Activated CD8-positive, alpha-beta memory T cell treated with anti-CD3 and anti-CD28 coated beads for 48 hours (primary cell): ENCODE measurements around the gene PHLDA3.

Source experiments
- DNase-seq, 3 experiments: peaks; one replicate each; pipeline ENCODE4 v3.0.0-alpha.2; 2020; ENCODE audit warnings: low read depth in 2 of 3, low spot score in 2 of 3

Gene PHLDA3

GRCh38 chr1:201433609-201434008, 35.4 kb downstream of the PHLDA3 start:
- DNase-seq = no peak

DNA sequence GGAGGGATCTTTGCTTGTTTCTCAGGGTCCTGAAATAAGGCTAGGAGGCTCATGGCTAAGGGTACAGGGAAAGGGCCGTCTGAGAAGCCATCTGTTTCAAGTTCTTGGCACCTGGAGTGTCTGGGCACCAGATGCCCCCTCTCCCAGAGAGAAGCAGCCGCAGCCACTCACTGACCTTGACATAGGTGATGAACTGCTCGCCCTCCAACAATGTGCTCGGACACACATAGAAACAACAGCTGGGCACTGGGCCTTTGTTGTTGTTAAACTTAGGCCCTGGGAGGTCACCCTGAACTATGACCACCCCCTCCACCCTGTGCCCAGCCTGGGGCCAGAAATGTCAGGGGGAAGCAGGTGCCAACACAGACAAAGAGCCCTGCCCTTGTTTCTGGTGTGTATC, 38.2 kb downstream of the PHLDA3 start:
- DNase-seq = no peak

DNA sequence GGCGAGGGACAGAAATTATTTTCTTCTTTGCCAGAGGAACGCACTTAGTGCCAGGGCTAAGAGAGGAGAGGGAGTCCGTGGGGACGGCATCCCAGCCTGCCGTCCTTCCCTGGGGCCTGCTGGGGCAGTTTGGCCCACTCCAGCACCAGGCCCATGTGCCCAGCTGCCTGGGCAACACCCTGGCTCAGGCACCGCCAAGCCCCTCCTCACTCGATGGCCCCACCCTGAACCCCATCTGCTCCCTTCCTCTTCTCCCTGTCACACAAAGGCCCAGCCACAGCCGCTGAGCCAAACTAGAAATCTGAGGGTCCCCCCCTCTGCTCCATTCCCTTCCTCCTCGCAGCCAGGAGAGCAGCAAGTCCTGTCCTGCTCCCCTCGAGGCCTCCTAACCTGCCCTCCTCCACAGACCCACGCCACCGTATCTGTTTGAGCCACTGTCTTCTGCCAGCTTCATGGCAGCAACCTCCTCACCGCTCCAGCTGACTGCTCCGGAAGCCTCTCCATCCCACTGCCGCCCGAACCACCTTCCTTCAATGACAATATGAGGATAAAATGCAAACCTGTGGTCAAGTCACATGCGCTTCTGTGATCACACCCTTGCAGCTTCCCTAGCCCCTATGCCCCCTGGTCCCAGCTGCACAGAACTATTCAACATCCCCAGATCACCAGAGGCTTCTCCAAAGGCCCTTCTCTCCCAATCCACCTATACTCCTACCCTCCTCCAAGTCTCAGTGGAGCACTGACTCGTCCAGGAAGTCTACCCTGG, 39.1 kb downstream of the PHLDA3 start:
- DNase-seq = no peak

- DNase-seq = no peak
These were observed 41.0 kb downstream of the PHLDA3 start for GRCh38 chr1:201427963-201428362.

DNA sequence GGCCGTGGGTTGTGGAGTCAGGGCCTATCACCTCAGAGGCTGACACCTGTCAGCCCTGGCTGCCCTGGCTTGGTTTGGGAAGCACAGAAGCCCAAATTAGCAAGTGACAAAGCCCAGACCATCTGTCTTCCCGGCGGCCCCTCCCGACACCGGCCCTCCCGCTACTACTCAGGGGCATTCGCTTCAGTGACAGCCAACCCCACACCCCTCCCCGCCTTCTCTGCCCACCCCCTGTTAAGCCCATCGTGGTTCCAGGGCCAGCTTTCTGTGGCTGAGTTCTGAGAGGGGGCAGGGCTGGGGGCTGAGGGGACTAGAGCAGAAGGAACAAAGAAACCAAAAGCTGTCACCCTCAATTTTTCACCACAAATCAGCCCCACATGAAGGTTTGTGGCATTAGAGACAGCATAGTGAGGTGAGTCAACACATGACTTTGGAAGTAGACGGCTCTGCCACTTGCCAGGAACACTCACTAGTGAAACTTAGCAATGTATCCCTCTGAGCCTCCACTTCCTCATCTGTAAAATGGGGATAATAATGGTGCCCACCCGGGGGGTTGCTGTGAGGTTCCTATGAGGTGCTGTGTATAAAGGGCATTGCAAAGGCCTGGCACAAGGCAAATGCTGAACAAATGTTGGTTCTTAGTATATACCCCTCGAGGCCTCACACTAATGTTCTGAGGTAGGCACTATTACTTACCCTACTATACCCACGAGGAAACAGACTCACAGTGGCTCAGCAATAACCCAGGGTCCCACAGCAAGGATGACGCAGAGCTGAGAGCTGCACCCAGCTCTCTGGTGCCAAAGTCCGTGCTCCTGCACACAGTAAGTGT, 42.3 kb downstream of the PHLDA3 start:
- DNase-seq = no peak

DNA sequence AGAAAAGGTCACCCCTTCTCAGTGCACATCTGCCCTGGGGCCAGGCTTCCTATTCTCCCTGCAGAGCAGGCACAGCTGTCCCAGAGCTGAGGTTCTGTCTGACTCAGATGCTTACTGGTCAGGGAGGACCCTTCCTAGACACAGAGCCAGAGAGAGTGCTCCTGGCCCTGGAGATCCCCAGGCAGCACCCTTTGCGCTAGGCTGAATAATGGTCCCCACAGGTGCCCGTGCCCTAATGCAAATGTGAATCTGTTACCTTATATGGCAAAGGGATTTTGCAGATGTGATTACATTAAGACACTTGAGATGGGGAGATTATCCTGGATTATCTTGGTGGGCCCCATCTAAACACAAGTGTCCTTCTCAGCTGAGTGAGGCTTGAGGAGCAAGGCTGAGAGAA, 44.8 kb downstream of the PHLDA3 start:
- DNase-seq = no peak

GRCh38 chr1:201423655-201424054, 45.3 kb downstream of the PHLDA3 start:
- DNase-seq = no peak

DNA sequence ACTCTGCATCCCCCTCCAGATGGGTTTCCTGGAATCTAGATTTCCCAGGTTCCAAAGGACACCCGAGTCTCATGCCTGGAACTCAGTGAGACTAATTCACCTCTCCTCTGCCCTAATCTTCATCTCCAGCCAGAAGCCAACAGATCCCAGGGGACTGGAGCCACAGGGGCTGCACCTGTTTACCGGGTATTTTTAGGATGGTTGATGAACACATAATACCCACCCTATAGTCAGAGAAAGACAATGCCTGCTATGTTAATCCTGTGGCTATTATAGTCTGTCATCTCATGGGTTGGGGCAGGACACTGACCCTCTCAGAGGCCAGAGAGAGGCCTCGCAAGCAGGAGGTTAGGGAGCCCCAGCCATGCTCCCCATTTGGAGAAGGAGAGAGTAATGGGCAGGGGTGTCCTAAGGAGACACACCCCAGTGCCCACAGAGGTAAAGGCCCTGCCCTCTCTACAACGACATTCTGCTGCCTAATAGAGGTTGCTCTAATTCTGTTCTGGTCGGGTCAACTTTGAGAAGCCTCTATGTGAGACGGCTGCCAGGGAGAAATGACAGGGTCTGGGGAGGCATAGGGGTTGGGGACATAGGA, 46.5 kb downstream of the PHLDA3 start:
- no peak for DNase-seq

- no peak for DNase-seq
These were observed 47.0 kb downstream of the PHLDA3 start for GRCh38 chr1:201422026-201422425.

DNA sequence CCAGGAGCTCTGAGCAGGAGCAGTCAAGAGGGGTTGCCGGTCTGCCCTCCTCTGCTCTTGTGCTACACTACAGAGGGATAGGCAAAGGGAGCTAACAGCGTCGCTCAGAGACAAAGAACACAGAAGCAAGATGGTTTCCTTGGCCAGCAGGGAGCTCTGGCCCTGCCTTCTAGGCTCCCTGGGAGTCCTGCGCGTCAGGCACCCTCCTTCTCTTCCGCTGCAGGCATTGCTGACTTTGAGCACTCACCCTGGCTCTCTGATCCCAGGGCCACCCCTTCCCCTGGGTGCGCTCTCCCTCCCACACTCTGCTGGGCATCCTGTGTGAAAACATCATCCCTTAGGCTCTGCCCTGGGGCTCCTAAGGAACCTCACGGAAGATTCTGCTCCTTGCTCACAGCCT, 47.9 kb downstream of the PHLDA3 start:
- no peak for DNase-seq

DNA sequence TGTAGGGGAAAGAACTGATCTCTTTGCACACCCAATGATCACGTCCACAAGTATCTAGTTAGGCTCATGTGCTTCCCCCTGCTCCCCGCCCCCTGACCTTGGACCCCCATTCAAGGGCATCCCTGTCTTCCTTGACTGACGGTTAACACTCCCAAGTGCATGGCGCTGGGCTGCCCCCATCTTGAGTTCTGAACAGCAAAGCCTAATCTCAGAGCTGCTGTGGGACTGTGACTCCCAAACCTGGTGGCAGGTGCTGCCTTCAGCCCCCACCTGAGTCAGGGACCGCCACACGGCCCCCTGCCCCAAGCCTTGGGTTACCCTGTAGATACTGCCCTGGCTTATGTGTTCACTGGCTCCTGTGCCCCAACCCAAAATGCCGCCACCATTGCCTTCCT, 48.4 kb downstream of the PHLDA3 start:
- DNase-seq = no peak

DNA sequence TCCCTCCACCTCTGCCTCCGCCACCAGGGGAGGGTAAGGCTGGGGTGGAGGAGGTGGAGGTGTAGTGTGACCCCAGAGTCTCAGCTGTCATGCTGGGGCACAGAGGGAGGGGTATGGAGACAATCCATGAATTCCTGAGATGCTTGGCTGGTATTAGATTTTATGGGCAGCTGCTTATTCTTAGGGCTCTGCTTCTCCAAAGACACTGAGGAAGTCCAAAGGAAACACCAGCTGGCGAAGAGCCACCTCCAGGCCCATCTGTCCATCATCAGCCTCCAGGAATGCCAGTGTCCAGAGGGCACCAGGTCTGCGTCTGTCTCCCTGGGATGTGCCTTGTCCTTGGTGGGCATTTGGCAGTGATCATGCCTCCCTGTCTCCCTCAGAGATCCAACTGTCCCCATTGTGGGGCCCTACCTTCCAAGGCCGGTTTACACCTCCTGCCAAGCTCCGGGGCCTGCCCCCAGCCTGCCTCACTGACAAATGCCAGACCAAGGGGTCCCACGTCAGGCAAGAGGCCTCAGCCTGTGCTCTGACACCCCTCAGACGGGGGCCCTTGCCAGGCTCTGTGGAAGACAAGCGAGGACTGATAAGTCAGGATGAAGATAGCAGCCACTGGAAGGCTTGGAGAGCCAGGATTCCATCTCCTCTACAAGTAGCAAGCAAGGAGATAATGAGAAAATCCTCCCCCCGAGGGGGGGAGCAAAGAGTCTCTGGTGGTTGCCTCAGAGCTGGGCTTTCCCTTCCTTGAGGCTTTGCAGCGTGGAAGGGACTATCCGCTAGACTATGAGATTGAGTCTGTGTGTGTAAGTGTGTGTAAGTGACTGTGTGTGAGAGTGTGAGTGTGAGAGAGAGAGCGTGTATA, 49.0 kb downstream of the PHLDA3 start:
- DNase-seq = no peak

DNA sequence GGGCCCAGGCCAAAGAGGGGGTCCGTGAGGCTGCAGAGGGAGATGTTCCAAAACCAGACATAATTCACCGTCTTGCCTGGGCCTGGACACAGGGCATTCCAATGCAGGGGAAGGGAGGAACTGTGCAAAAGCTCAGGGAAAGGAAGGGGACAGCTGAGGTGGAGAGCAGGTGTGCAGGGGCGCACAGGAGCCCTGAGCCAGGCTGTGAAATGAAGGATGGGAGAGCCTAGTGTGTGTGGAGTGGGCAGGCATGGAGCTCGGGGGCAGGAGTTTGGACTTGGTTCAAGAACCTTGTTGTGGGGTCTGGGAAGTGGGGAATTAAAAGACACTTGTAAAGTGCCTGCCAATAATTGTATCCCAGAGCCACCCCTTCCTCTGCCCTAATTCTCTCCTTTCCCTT, 49.7 kb downstream of the PHLDA3 start:
- DNase-seq = no peak

GRCh38 chr1:201418461-201418860, 50.5 kb downstream of the PHLDA3 start:
- DNase-seq = no peak
